ENCODE data around the gene CFB.
A peak's percentile ranks its signal among the peaks of the same experiment; 100 is the strongest.

Gene CFB

GRCh38 chr6:31949926-31950548 lies 4.1 kb downstream of the CFB start:
- no peak overlapping the region for H3K4me3 ChIP-seq (ENCODE audit: low read length)
- TF ChIP-seq, protein P1, sequence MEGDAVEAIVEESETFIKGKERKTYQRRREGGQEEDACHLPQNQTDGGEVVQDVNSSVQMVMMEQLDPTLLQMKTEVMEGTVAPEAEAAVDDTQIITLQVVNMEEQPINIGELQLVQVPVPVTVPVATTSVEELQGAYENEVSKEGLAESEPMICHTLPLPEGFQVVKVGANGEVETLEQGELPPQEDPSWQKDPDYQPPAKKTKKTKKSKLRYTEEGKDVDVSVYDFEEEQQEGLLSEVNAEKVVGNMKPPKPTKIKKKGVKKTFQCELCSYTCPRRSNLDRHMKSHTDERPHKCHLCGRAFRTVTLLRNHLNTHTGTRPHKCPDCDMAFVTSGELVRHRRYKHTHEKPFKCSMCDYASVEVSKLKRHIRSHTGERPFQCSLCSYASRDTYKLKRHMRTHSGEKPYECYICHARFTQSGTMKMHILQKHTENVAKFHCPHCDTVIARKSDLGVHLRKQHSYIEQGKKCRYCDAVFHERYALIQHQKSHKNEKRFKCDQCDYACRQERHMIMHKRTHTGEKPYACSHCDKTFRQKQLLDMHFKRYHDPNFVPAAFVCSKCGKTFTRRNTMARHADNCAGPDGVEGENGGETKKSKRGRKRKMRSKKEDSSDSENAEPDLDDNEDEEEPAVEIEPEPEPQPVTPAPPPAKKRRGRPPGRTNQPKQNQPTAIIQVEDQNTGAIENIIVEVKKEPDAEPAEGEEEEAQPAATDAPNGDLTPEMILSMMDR (conservative IDR thresholded peaks at IDR 0.05; ENCODE audit: low read length) = no peak
- no peak for DNase-seq (ENCODE audit: low read depth)

- H3K4me3 ChIP-seq (ENCODE audit: low read length) = no peak overlapping the region
- DNase-seq (ENCODE audit: low read depth) = peak; percentile 55
- TF ChIP-seq, protein P1 (conservative IDR thresholded peaks at IDR 0.05; ENCODE audit: low read length) = peak; percentile 94
These were observed 6.4 kb downstream of the CFB start for GRCh38 chr6:31952140-31952805.

GRCh38 chr6:31952890-31953289 lies 7.0 kb downstream of the CFB start:
- no peak for DNase-seq (ENCODE audit: low read depth)
- H3K4me3 ChIP-seq (ENCODE audit: low read length) = no peak overlapping the region
- TF ChIP-seq, protein P1 (conservative IDR thresholded peaks at IDR 0.05; ENCODE audit: low read length) = no peak

GRCh38 chr6:31954511-31954910 lies 8.6 kb downstream of the CFB start:
- H3K4me3 ChIP-seq (ENCODE audit: low read length) = no peak overlapping the region
- TF ChIP-seq, protein P1 (conservative IDR thresholded peaks at IDR 0.05; ENCODE audit: low read length) = no peak
- DNase-seq (ENCODE audit: low read depth) = no peak

DNA sequence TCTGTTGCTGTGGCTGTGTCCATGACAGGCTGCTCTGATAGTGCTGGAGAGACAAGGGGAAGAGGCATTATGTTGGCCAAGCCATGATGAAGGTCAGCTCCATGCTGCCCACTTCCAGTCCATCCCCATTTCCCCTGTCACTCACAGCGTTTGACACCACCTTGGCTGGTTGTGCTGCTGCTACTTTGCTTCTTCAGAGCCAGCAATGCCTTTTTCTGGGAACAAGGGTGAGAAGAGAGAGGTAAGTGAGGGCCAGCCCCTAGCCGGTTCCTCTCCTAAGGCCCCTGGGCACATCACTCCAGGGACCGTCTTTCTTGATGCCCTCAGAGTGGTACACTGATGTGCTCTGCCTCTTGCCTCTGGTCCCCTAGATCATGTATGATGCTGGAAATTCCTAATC lies 10.9 kb downstream of the CFB start:
- no peak for DNase-seq (ENCODE audit: low read depth)
- H3K4me3 ChIP-seq (ENCODE audit: low read length) = no peak overlapping the region
- TF ChIP-seq, protein P1 (conservative IDR thresholded peaks at IDR 0.05; ENCODE audit: low read length) = no peak

- no peak for DNase-seq (ENCODE audit: low read depth)
- TF ChIP-seq, protein P1 (conservative IDR thresholded peaks at IDR 0.05; ENCODE audit: low read length) = no peak
- H3K4me3 ChIP-seq (ENCODE audit: low read length) = peak overlapping the region; percentile 100
These were observed 12.5 kb downstream of the CFB start for GRCh38 chr6:31958412-31958740.

All from AG10803 (cell line).